DND-41 (cell line): ENCODE measurements around the gene RPS28.

Source experiments
- ATAC-seq: fragments of 200-7000 bp; cut with Tn5 transposase; 3 replicates; pipeline ENCODE4 v1.9.1; 2021; ENCODE audit warnings: low read depth; ENCODE audit not compliant: insufficient read depth
- DNase-seq: peaks from one replicate; pipeline ENCODE4 v3.0.0-alpha.2; 2020
- H2AFZ ChIP-seq: 2 replicates; pipeline ENCODE4 v1.6.0; 2012; ENCODE audit warnings: low read depth, low read length
- H3K27ac ChIP-seq: 2 replicates; pipeline ENCODE4 v1.5.1; 2012; ENCODE audit warnings: low read length, inconsistent platforms
- H3K27me3 ChIP-seq: fragments of 200-600 bp; sonication (generic); 2 replicates; pipeline ENCODE4 v1.6.0; 2012; ENCODE audit warnings: low read length, mild to moderate bottlenecking, inconsistent platforms; ENCODE audit not compliant: insufficient read depth, poor library complexity
- H3K36me3 ChIP-seq: 2 replicates; pipeline ENCODE4 v1.5.1; 2012; ENCODE audit warnings: low read length, inconsistent platforms; ENCODE audit not compliant: insufficient read depth
- H3K4me1 ChIP-seq: 2 replicates; pipeline ENCODE4 v1.5.1; 2012; ENCODE audit warnings: mild to moderate bottlenecking, low read length; ENCODE audit not compliant: insufficient read depth
- H3K4me2 ChIP-seq: 2 replicates; pipeline ENCODE4 v1.6.0; 2012; ENCODE audit warnings: mild to moderate bottlenecking, moderate library complexity, low read length, inconsistent platforms; ENCODE audit not compliant: insufficient read depth
- H3K4me3 ChIP-seq, 2 experiments: fragments of 200-600 bp in 1 of 2; shearing (Covaris generic) in 1 of 2; 2 replicates each; pipeline ENCODE4 v1.5.1; 2012 to 2016; ENCODE audit warnings: inconsistent platforms in 2 of 2, low read length in 2 of 2, mild to moderate bottlenecking in 2 of 2, low read depth in 1 of 2, moderate library complexity in 1 of 2
- H3K79me2 ChIP-seq: 2 replicates; pipeline ENCODE4 v1.6.0; 2012; ENCODE audit warnings: low read length, inconsistent platforms; ENCODE audit not compliant: insufficient read depth
- H3K9ac ChIP-seq: 2 replicates; pipeline ENCODE4 v1.6.0; 2012; ENCODE audit warnings: low read depth, mild to moderate bottlenecking, inconsistent platforms, low read length, moderate library complexity
- H3K9me3 ChIP-seq: 2 replicates; pipeline ENCODE4 v1.5.1; 2012; ENCODE audit warnings: low read length, moderate library complexity, mild to moderate bottlenecking, inconsistent platforms; ENCODE audit not compliant: insufficient read depth, severe bottlenecking
- H4K20me1 ChIP-seq: 2 replicates; pipeline ENCODE4 v1.6.0; 2012; ENCODE audit warnings: low read length; ENCODE audit not compliant: insufficient read depth
- CTCF ChIP-seq: IDR thresholded peaks from 2 replicates; pipeline ENCODE4 v1.5.1; 2012; ENCODE audit warnings: borderline replicate concordance, low read length, moderate library complexity, mild to moderate bottlenecking; ENCODE audit not compliant: poor library complexity, severe bottlenecking; ENCODE audit errors: extremely low read depth
- EZH2 ChIP-seq: IDR thresholded peaks from 3 replicates; pipeline ENCODE4 v1.6.1; 2012; ENCODE audit warnings: borderline replicate concordance, low read depth, mild to moderate bottlenecking, moderate library complexity, low read length, inconsistent platforms; ENCODE audit not compliant: severe bottlenecking

Gene RPS28

GRCh38 chr19:8333767-8334457 lies 12.6 kb downstream of the RPS28 start:
- TF ChIP-seq EZH2 (no peak), CTCF (no peak)
- ATAC-seq = no peak
- H2AFZ ChIP-seq = no peak overlapping the region
- no peak overlapping the region for H3K27ac ChIP-seq
- H3K36me3 ChIP-seq = no peaks in the 10 kb centered on the region
- H3K4me2 ChIP-seq = no peak overlapping the region
- H4K20me1 ChIP-seq = no peaks in the 10 kb centered on the region
- H3K27me3 ChIP-seq = no peaks in the 10 kb centered on the region
- H3K4me1 ChIP-seq = no peaks in the 10 kb centered on the region
- no peak overlapping the region for H3K4me3 ChIP-seq
- no peak overlapping the region for H3K9ac ChIP-seq
- no peaks in the 10 kb centered on the region for H3K79me2 ChIP-seq
- no peaks in the 10 kb centered on the region for H3K9me3 ChIP-seq
- no peak for DNase-seq

DNA sequence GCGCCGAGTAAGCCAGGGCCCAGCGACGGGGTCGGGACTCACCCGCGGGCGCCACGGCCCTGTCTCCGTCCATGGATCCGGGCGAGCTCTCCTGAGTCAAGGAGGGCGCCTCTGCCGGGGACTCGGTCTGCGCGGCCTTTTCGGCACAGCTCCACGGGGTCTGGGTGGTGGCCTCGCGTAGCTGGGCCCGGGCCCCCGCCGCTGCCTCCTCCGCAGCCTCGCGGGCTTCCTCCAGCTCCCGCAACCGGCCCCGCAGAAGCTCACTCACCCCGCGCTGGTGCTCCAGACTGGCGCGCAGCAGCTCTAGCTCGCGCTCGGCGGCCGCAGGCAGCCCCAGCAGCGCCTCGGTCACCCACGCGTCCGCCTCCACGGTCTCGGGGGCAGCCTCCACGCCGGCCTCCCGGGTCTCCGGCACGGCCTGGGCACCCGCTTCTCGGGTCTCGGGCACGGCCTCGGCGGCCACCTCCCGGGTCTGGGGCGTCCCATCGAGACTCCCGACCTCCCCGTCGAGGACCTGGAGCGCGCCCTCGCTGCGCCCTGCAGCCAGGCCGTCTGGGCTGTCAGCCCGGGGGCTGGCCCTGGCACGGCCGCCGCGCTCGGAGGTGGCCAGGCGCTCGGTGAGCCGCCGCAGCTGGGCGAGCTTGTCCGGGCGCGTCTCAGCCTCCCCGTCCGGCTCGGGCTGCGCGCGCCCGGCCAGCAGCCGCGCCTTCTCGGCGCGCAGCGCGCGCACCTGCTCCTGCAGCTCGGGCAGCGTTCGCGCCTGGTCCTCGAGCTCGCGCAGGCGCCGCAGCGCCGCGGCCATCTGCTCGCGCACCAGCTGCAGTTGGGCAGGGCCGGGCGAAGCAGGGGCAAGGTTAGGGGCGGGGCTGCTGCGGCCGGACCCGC lies 13.4 kb downstream of the RPS28 start:
- H3K9me3 ChIP-seq = no peaks in the 10 kb centered on the region
- no peak for DNase-seq
- H3K9ac ChIP-seq = no peak overlapping the region
- no peaks in the 10 kb centered on the region for H3K79me2 ChIP-seq
- no peak overlapping the region for H3K4me3 ChIP-seq
- no peak for TF ChIP-seq EZH2
- TF ChIP-seq CTCF = no peak
- H3K4me2 ChIP-seq = no peak overlapping the region
- no peak overlapping the region for H3K27ac ChIP-seq
- H3K4me1 ChIP-seq = no peaks in the 10 kb centered on the region
- no peak overlapping the region for H2AFZ ChIP-seq
- H4K20me1 ChIP-seq = no peaks in the 10 kb centered on the region
- no peak for ATAC-seq
- H3K36me3 ChIP-seq = no peaks in the 10 kb centered on the region
- no peaks in the 10 kb centered on the region for H3K27me3 ChIP-seq

- no peaks in the 10 kb centered on the region for H3K27me3 ChIP-seq
- DNase-seq (no peak), ATAC-seq (no peak)
- no peak overlapping the region for H3K4me2 ChIP-seq
- no peak overlapping the region for H2AFZ ChIP-seq
- no peaks in the 10 kb centered on the region for H3K36me3 ChIP-seq
- H3K27ac ChIP-seq = no peak overlapping the region
- no peaks in the 10 kb centered on the region for H3K4me1 ChIP-seq
- H4K20me1 ChIP-seq = no peaks in the 10 kb centered on the region
- H3K9me3 ChIP-seq = no peaks in the 10 kb centered on the region
- no peaks in the 10 kb centered on the region for H3K79me2 ChIP-seq
- TF ChIP-seq EZH2 = no peak
- TF ChIP-seq CTCF = no peak
- H3K9ac ChIP-seq = no peak overlapping the region
- no peak overlapping the region for H3K4me3 ChIP-seq
Measured at GRCh38 chr19:8335343-8336071, 14.2 kb downstream of the RPS28 start.
